ENCODE data around the gene CD4.

CD4 gene

GRCh38 chr12:6765634-6766581 lies 23.4 kb upstream of the CD4 start, which contains the start of gene PTMS:
Gene PTMS (plus strand): TSS chr12:6766363. CDS start chr12:6766706, 343 bp downstream.
- DNase-seq, result no peak

DNA sequence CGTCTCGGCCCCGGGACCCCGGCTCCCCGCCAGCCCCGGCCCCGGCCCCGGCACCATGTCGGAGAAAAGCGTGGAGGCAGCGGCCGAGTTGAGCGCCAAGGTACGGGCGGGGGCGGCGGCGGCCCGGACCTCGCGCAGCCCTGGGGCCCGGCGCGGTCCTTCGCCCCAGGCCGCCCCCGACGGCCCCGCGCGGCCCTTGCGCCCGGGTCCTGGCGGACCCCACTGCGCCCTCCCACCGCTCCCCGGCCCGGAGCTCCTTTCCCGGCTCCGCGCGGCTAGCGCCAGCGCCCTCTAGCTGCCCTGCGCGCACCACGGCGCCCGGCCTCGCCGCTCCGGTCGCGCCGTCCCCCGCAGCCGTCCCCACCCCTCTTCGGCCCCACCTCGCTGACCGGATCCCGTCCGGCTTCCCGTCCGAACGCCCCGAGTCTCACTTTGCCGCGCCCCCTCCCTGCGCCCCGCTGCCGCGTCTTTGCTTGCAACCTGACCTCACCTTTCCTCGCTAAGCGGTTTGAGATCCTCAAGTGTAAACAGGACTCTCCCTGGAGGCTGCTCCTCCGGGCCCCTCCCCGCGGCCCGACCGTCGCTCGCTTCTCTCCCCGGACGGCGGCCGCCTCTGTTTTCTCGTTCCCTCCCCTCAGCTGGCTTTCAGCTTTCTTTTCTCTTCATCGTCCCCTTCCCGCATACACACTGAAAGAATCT lies 22.5 kb upstream of the CD4 start:
- no peak for DNase-seq

DNA sequence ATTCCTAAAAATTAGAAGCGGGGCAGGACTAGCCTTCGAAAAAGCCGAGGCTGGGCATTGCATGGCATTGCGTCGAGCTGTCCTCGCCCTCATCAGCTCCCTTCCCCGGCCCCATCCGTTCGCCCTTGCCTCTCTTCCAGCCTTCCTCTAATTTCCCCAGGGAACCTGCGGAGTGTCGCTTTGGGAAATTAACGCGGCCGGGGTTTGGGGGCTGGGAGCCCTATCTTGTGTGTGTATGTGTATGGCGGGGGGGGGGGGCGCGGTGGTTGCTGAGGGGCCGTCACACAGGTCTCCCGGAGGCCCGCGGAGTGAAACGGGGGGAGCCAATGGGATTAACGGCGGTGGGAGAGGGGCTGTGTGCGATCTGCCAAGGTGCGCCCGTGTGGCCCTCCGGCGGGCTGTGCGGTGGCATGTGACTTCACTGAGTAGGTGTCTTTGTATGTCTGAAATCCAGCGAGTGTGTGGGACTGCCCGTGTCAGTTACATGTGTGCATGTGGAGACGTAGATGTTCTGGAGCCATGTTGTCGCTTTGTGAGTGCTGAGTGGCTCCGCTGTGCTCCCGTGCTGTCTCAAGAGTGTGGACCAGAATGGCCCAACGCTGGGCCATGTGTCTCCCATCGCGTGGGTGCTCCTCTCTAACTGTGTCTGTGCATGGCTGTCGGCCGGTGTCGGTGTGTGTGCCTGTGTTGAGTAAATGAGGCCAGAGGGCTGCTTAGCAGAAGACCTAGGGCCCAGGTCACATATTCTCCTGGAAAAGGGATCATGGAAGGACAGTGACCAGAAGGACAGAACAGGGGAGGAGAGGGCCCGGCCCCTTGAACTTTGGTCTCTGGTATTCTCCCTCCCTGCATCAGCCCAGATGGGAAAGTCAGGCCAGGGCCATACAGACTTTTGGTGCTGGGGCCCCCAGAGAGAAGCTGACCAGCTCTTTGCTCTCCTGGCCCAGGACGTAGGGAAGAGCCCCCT lies 21.7 kb upstream of the CD4 start:
- no peak for DNase-seq

DNA sequence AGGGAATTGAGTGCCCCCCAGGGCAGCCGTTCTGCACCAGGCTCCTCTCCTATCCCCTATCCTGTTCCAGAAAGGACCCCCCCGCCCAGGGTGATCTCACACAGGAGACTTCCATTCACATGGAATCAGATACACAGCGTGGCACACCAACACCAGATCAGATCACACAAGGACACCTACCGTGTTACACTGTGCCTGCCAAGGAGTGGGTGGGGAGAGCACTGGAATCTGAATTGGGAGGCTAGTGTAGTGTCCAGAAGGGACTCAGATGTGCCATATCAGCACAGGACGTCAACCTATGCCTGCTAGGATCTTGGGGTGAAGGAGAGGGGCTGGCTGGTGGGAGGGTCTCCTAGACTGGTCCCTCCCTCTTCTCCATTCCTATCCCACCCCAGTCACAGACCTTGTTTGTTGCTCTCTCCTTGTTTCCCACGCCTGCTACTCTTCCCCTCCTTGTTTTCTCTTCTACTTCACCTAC lies 20.9 kb upstream of the CD4 start:
- DNase-seq, result no peak

DNA sequence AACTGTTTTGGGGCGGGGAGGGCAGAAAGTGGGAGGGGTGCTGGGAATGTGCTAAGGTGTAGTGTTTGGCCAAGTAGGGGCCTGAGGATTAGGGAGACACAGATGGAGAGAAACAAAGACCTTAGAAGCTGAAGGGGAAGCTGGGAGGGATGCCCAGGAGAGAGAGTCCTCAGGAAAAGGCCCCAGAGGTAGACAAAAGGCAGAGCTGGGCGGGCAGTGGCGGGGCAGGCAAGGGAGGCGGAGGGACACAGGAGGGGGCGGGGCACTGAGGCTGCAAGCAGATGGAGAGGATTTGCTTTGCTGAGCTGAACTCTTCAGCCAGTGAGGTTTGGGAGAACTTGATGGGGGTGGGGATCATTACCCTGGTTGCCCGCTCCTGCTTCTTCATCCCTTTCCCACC lies 20.3 kb upstream of the CD4 start:
- no peak for DNase-seq

GRCh38 chr12:6769666-6770065 lies 19.7 kb upstream of the CD4 start:
- no peak for DNase-seq

GRCh38 chr12:6770094-6770493 lies 19.2 kb upstream of the CD4 start:
- DNase-seq, result no peak

GRCh38 chr12:6770600-6770999 lies 18.7 kb upstream of the CD4 start:
- DNase-seq, result no peak

DNA sequence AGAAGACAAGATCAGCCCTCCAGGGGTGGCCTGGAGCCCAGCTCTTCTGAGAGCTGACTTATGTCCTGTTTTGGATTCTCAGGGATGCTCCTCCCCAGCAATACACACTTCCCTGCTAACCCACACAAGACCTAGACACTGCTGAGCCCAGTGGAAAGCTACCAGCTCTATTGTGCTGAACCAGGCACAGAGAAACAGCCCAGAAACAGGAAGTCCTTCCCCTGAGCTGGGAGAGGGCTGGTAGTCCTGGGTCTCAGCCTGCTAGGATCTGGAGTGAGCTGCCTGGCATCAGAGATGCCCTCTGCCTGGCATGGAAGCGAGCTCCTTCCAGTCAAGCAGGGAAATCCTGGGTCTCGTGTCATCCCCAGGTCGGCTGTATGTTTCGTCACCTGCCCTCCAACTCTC lies 18.2 kb upstream of the CD4 start:
- DNase-seq, result no peak

DNA sequence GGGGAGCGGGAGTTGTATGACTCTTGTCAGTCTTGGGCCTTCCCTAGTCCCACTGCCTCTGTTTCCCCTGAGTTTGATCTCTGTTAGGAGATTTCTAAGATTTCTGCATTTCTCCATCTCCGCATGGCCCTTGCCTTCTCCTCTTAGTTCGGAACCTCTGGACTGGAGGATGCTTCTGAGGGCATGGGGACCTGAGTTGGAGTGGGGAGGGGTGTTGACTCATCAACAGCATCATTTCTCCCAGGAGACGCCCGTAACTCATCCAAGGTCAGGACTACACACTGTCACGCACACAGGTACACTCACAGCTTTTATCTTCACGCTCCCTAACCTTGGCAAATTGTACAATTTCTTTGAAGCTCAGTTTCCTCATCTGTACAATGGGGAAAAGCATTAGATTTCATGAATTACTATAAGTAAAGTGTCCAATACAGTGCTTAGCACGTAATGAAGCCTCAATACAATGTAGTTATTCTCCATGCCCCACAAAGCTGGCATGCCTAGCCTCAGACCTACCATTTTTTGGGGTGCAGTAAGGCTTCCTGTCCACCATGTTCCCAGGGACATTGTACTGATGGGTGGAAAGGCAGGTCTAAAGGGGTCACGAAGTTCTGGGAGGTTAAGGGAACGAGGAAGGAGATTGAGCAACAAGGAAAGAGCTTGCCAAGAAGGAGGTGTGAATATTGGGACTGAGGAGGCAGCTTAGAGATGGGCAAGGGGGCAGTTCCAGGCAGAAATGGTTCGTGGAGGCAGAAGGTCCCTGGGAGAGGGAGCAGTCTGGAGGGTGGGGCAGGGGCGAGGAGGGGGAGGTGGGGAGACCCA lies 17.6 kb upstream of the CD4 start:
- no peak for DNase-seq

DNA sequence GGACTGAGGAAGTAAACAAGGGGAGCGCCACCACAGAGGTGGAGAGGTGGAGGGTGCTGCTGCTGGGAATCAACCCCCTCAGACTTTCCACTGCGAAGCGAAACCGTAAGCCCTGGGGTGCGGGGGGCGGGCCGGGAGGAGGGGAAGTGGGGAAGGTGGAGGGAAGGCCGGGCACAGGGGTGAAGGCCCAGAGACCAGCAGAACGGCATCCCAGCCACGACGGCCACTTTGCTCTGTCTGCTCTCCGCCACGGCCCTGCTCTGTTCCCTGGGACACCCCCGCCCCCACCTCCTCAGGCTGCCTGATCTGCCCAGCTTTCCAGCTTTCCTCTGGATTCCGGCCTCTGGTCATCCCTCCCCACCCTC lies 17.0 kb upstream of the CD4 start, which contains the start of gene LAG3:
LAG3 (plus strand) TSS at position 190 of the 365 bp plus-strand sequence. CDS start 333 bp downstream, outside the sequence.
- peak; percentile 56 for DNase-seq

GRCh38 chr12:6772726-6773589 lies 16.4 kb upstream of the CD4 start:
- DNase-seq, result no peak

DNA sequence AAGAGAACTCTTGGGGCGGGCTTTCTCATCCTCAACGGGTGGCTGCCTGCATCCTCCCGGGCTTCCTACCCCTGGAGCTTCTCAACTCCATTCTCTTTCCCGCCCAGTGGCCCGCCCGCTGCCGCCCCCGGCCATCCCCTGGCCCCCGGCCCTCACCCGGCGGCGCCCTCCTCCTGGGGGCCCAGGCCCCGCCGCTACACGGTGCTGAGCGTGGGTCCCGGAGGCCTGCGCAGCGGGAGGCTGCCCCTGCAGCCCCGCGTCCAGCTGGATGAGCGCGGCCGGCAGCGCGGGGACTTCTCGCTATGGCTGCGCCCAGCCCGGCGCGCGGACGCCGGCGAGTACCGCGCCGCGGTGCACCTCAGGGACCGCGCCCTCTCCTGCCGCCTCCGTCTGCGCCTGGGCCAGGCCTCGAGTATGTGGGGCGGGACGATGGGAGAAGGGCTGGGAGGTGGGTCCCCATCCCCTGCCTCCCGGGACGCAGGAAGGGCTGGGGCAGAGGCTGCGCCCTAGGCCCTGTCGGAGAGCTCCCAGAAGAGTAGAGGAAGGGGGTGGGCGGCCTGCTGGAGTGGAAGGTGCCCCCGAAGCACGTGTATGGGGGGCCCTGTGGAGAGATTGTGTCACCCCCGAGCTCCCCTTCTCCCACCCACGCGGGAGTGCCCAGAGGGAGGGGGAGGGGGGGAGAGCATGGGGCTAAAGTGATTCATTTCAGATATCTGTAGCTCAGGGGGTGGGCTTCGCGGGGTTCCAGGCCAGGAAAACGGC lies 15.6 kb upstream of the CD4 start:
- DNase-seq, result peak; percentile 71

GRCh38 chr12:6774499-6775062 lies 14.7 kb upstream of the CD4 start:
- no peak for DNase-seq

GRCh38 chr12:6775185-6776174 lies 13.8 kb upstream of the CD4 start:
- no peak for DNase-seq

DNA sequence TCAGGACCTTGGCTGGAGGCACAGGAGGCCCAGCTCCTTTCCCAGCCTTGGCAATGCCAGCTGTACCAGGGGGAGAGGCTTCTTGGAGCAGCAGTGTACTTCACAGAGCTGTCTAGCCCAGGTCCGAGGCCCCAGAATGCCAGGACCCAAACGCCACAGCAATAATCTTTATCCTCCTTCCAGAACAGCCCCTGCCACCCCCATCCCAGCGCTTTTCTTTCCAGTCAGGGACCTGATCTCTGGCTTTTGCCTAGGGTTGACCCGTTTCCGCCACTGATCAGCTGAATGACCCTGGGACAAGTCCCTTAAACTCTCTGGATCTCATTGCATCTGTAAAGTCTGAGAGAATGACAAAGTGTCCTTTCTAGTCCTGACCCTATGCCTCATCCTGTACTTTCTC lies 11.9 kb upstream of the CD4 start:
- DNase-seq, result no peak

GRCh38 chr12:6778217-6778573 lies 11.1 kb upstream of the CD4 start:
- DNase-seq, result no peak
